GM12878 (cell line): ENCODE results near the gene AGMAT. TPM values are rescaled to one million over a fixed set of nuclear protein-coding genes. Genes with fewer than 3 reads are reported as not detected.

ENCODE experiments used
- ATAC-seq: fragments of 200-7000 bp; cut with Tn5 transposase; 3 replicates; pipeline ENCODE4 v1.9.1; 2020; ENCODE audit warnings: mild to moderate bottlenecking, moderate library complexity
- BruUV-seq: library from RNA; stranded (reverse); fragments of 400-500 nt; replicated peaks from 2 replicates; lab custom pipeline; 2021; lab: Mats Ljungman, UMichigan
- CTCF ChIA-PET: fragments of 300-600 bp; sonication (Branson Sonifier 250); formaldehyde crosslinking; extraction: SDS; loops from one replicate; lab custom pipeline; 2021; ENCODE audit warnings: inconsistent platforms; lab: Yijun Ruan, JAX
- POLR2A ChIA-PET: fragments of 350-600 bp; formaldehyde crosslinking; extraction: SDS; loops from one replicate; lab custom pipeline; 2021; ENCODE audit warnings: inconsistent platforms; lab: Charles Lee
- RAD21 ChIA-PET: fragments of 300-600 bp; sonication (Branson Sonifier 250); formaldehyde crosslinking; loops from one replicate; lab custom pipeline; 2023; ENCODE audit warnings: antibody characterized with exemption; ENCODE audit not compliant: unreplicated experiment; lab: Charles Lee
- SMC1A ChIA-PET: fragments of 300-600 bp; sonication (Branson Sonifier 250); formaldehyde crosslinking; loops from one replicate; lab custom pipeline; 2023; ENCODE audit not compliant: unreplicated experiment, uncharacterized antibody; lab: Charles Lee
- DNase-seq: peaks from one replicate; pipeline ENCODE4 v3.0.0-alpha.2; 2011; ENCODE audit warnings: low read depth, low spot score
- FAIRE-seq: peaks from 3 replicates; lab custom pipeline; 2011; peaks lifted over from hg19 to GRCh38; lab: Jason Lieb, UNC
- H2AFZ ChIP-seq: 2 replicates; pipeline ENCODE4 v1.6.0; 2011; ENCODE audit warnings: low read depth, low read length, control low read depth; ENCODE audit not compliant: control insufficient read depth
- H3K27ac ChIP-seq: 2 replicates; pipeline ENCODE4 v1.5.1; 2011; ENCODE audit warnings: control low read depth; ENCODE audit not compliant: control insufficient read depth, insufficient read depth
- H3K27me3 ChIP-seq, 2 experiments: replicated peaks in 1 of 2; 2 replicates each; pipeline versions ENCODE4 v1.6.0 to v1.6.1; 2011; ENCODE audit warnings: low read length in 1 of 2; ENCODE audit not compliant: control insufficient read depth in 2 of 2, insufficient read depth in 2 of 2
- H3K36me3 ChIP-seq, 2 experiments: 2 replicates each; pipeline ENCODE4 v1.5.1; 2011; ENCODE audit warnings: low read length in 1 of 2; ENCODE audit not compliant: control insufficient read depth in 2 of 2, insufficient read depth in 2 of 2
- H3K4me1 ChIP-seq: 2 replicates; pipeline ENCODE4 v1.6.1; 2011; ENCODE audit warnings: mild to moderate bottlenecking, low read length, moderate library complexity, mixed read lengths; ENCODE audit not compliant: control insufficient read depth, insufficient read depth
- H3K4me2 ChIP-seq: 2 replicates; pipeline ENCODE4 v1.6.0; 2011; ENCODE audit warnings: control low read depth; ENCODE audit not compliant: control insufficient read depth, insufficient read depth
- H3K4me3 ChIP-seq: fragments of 200-600 bp; sonication (generic); 2 replicates; pipeline ENCODE4 v1.5.1; 2016
- H3K79me2 ChIP-seq: 2 replicates; pipeline ENCODE4 v1.6.0; 2011; ENCODE audit warnings: low read length; ENCODE audit not compliant: control insufficient read depth, insufficient read depth
- H3K9ac ChIP-seq: 2 replicates; pipeline ENCODE4 v1.8.0; 2011; ENCODE audit warnings: low read length, control low read depth, mixed read lengths; ENCODE audit not compliant: control insufficient read depth, insufficient read depth
- H3K9me3 ChIP-seq: replicated peaks from 3 replicates; pipeline ENCODE4 v1.5.1; 2011; ENCODE audit warnings: mild to moderate bottlenecking, low read length; ENCODE audit not compliant: control insufficient read depth, insufficient read depth
- H4K20me1 ChIP-seq: 2 replicates; pipeline ENCODE4 v1.6.0; 2011; ENCODE audit not compliant: control insufficient read depth, insufficient read depth
- EGR1 ChIP-seq, 2 experiments: IDR thresholded peaks; 1 replicate in 1 of 2; 2 replicates in 1 of 2; pipeline ENCODE4 v1.6.1; 2011 to 2012; ENCODE audit warnings: low read depth in 2 of 2, low read length in 2 of 2, borderline replicate concordance in 1 of 2, mild to moderate bottlenecking in 1 of 2, moderate library complexity in 1 of 2
- SIN3A ChIP-seq: IDR thresholded peaks from 2 replicates; pipeline ENCODE4 v1.6.1; 2012; ENCODE audit warnings: low read depth, low read length, improper control_type of control experiment
- SP1 ChIP-seq: IDR thresholded peaks from one replicate; pipeline ENCODE4 v1.6.1; 2011; ENCODE audit warnings: low read depth, low read length
- WGBS: methylation state at CpG from one replicate; pipeline ENCODE4 v1.1.6; 2016; ENCODE audit warnings: low lambda C conversion rate; ENCODE audit not compliant: insufficient replicate concordance, insufficient coverage; ENCODE audit errors: missing lambda C conversion rate; 5-methylcytosine and 5-hydroxymethylcytosine counted together
- in situ Hi-C: fragments of 300-500 bp; cut with MboI; formaldehyde crosslinking; loops from 9 replicates; pipeline ENCODE4 v1.14.3; 2018; ENCODE audit warnings: mixed read lengths
- intact Hi-C: fragments of 100-400 bp; cut with micrococcal nuclease; formaldehyde crosslinking; loops from one replicate; pipeline ENCODE4 v1.14.2; 2022; ENCODE audit not compliant: unreplicated experiment
- polyA plus RNA-seq, 11 experiments: library from polyadenylated mRNA; depleted of rRNA in 4 of 11; unstranded in 6 of 11; stranded (reverse) in 5 of 11; fragments of >200 nt; fragmentation: Nextera tagmentation in 4 of 11; fragmentation: Illumina TruSeq in 1 of 11; extraction: Ambion mirVana in 4 of 11; extraction: Trizol in 1 of 11; gene quantifications; 1 replicate in 1 of 11; 2 replicates in 10 of 11; pipeline versions ENCODE4 v1.2.1 to v1.2.3, GENCODE V29; 2011 to 2016; ENCODE audit warnings: inconsistent platforms in 2 of 11, missing spikeins in 2 of 11, low read depth in 1 of 11
- total RNA-seq, 4 experiments: library from RNA; depleted of rRNA in 3 of 4; stranded (reverse); fragments of >200 nt in 3 of 4; fragmentation: Illumina TruSeq in 1 of 4; extraction: Trizol in 1 of 4; gene quantifications; 2 replicates each; pipeline versions ENCODE4 v1.2.1 to v1.2.3, GENCODE V29; 2013 to 2021

Gene AGMAT
- total and polyA plus RNA-seq, 10 of the 15 experiments (the other 5 are each of a cell fraction or from before 2014, with no cell fraction given) = 0.47 to 7.9 (median 4.7) TPM

- WGBS = 91% methylated on average over 18 of the region's 18 CpGs
- H3K4me1 ChIP-seq = peaks cover 12% of the 10 kb centered on the region
- H3K4me3 ChIP-seq = no peak overlapping the region
- SMC1A ChIA-PET = interaction anchor here (1.3 to 1.5 kb wide), 3 partner anchors 11 to 17 kb away, joined by 3 read pairs; no protein-coding TSS in a partner anchor
- POLR2A ChIA-PET = no interaction called here
- no peaks in the 10 kb centered on the region for H3K27me3 ChIP-seq
- no peak overlapping the region for H2AFZ ChIP-seq
- intact Hi-C loops (no loop called here), in situ Hi-C loops (no loop called here)
- no peak for ATAC-seq
- H4K20me1 ChIP-seq = no peaks in the 10 kb centered on the region
- no peak overlapping the region for H3K9ac ChIP-seq
- RAD21 ChIA-PET = no interaction called here
- no peak for DNase-seq
- no peaks in the 10 kb centered on the region for H3K9me3 ChIP-seq
- no TSS peak for BruUV-seq
- H3K36me3 ChIP-seq = peaks cover 4 to 15% of the 10 kb centered on the region in 2 experiments
- no peak overlapping the region for H3K27ac ChIP-seq
- H3K79me2 ChIP-seq = no peaks in the 10 kb centered on the region
- CTCF ChIA-PET = no interaction called here
- TF ChIP-seq SP1 (no peak), EGR1 (IDR thresholded peaks at IDR 0.05; ENCODE audit: borderline replicate concordance in 1 of 2, low read depth in 2 of 2, low read length in 2 of 2) (no peak)
- H3K4me2 ChIP-seq = no peak overlapping the region
- no peak for FAIRE-seq
Observed at GRCh38 chr1:15568387-15569073, 16.3 kb downstream of the AGMAT start.

GRCh38 chr1:15559189-15559810 is 25.6 kb downstream of the AGMAT start:
- Histone ChIP-seq H2AFZ (no peak overlapping the region), H3K27me3 (no peaks in the 10 kb centered on the region), H3K4me2 (no peak overlapping the region), H4K20me1 (no peaks in the 10 kb centered on the region), H3K9ac (no peak overlapping the region), H3K4me1 (peaks cover 4% of the 10 kb centered on the region), H3K27ac (no peak overlapping the region), H3K9me3 (no peaks in the 10 kb centered on the region), H3K4me3 (no peak overlapping the region), H3K79me2 (no peaks in the 10 kb centered on the region), H3K36me3 (peaks cover 0 to 9% of the 10 kb centered on the region in 2 experiments; a peak in 3 of 4 replicates)
- CTCF ChIA-PET = no interaction called here
- POLR2A ChIA-PET = interaction anchor here (0.6 to 1.6 kb wide), 2 partner anchors 21 to 224 kb away, joined by 5 to 7 read pairs; no protein-coding TSS in a partner anchor
- SMC1A ChIA-PET = interaction anchor here (0.8 kb wide), 1 partner anchor 27 kb away, joined by 3 read pairs; no protein-coding TSS in a partner anchor
- WGBS = 94% methylated on average over 12 of the region's 12 CpGs
- ATAC-seq = no peak
- DNase-seq = no peak
- no peak for TF ChIP-seq SIN3A
- in situ Hi-C loops = no loop called here
- RAD21 ChIA-PET = no interaction called here
- no TSS peak for BruUV-seq
- no peak for FAIRE-seq
- intact Hi-C loops = no loop called here
